Tibial artery (tissue), 4 donors: ENCODE results near the gene PATZ1.
A peak's percentile ranks its signal among the peaks of the same experiment; 100 is the strongest.

Experiments
- DNase-seq, 2 donors: peaks; one replicate each; pipeline ENCODE4 v3.0.0-alpha.2; 2019
- H3K27ac ChIP-seq, 2 donors: fragments of 200-600 bp; sonication (generic) in 1 of 2; 1 replicate in 1 of 2; 2 replicates in 1 of 2; pipeline ENCODE4 v1.5.1; 2018 to 2019; ENCODE audit warnings: mild to moderate bottlenecking in 1 of 2
- H3K27me3 ChIP-seq, 2 donors: fragments of 200-600 bp; sonication (generic) in 1 of 2; one replicate each; pipeline versions ENCODE4 v1.5.1 to v1.6.0; 2016 to 2019
- H3K36me3 ChIP-seq, 3 donors: fragments of 200-600 bp; sonication (generic) in 2 of 3; one replicate each; pipeline ENCODE4 v1.5.1; 2016 to 2019; ENCODE audit warnings: mild to moderate bottlenecking in 2 of 3
- H3K4me1 ChIP-seq, 4 donors: fragments of 200-600 bp; sonication (generic) in 2 of 4; 1 replicate in 3 of 4; 2 replicates in 1 of 4; pipeline ENCODE4 v1.5.1; 2016 to 2019
- H3K4me3 ChIP-seq, 2 donors: fragments of 200-600 bp; sonication (generic) in 1 of 2; 1 replicate in 1 of 2; 2 replicates in 1 of 2; pipeline ENCODE4 v1.5.1; 2018 to 2019; ENCODE audit warnings: mild to moderate bottlenecking in 2 of 2
- H3K9me3 ChIP-seq, 3 donors: fragments of 200-600 bp; sonication (generic) in 1 of 3; one replicate each; pipeline ENCODE4 v1.5.1; 2016 to 2019
- intact Hi-C: fragments of 100-400 bp; cut with DNase I; formaldehyde crosslinking; loops from one replicate; pipeline ENCODE4 v1.15.0; 2023; ENCODE audit warnings: low total_unique reads
- TF ChIP-seq, protein P1 (sequence below), 2 experiments: fragments of 200-600 bp in 1 of 2; fragments of 450-650 bp in 1 of 2; IDR thresholded peaks; one replicate each; pipeline ENCODE4 v1.5.1; 2017 to 2019; ENCODE audit warnings: antibody characterized with exemption in 2 of 2, mild to moderate bottlenecking in 1 of 2, moderate library complexity in 1 of 2

Gene PATZ1

DNA sequence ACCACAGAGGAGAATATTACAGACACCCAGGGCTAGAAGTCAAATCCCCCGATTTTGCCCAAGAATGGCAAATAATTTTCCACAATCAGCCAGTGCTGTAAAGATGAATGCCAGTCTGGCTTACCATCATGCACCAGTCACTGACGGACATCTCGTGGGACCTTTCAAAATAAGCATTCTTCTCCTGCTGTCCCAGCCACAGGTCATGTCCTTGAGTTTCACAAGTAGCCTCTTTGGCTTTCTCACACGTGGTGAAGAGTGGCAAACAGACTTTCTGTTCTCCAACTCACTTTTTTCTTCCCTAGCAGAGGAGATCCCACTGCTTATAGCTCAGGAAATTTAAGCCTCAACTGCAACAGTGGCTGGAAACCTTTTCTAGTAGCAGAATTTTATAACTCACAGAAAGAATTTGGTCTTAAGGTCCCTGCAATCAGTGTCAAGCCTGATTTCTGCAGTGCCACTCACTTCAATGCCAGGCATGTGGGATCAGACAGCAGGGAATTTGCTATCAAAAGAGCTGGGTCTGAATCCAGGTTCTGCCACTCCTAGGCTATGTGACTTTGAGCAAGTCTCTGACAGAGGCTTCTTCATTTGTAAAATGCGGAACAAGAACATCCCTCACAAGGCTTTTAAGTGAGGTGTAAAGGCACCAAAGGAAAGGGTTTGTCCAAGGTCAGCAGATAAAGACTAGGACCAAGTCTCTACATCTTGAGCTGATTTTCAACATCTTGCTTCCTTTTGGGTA is 57.5 kb downstream of the PATZ1 start:
- Histone ChIP-seq H3K4me3 (no peak overlapping the region), H3K27me3 (no peaks in the 10 kb centered on the region), H3K9me3 (no peaks in the 10 kb centered on the region), H3K36me3 (peaks cover 49 to 61% (median 52%) of the 10 kb centered on the region in 3 donors), H3K27ac (peak overlapping the region; percentile 85 to 95), H3K4me1 (peaks cover 0 to 42% (median 26%) of the 10 kb centered on the region in 4 donors)
- TF ChIP-seq, protein P1, sequence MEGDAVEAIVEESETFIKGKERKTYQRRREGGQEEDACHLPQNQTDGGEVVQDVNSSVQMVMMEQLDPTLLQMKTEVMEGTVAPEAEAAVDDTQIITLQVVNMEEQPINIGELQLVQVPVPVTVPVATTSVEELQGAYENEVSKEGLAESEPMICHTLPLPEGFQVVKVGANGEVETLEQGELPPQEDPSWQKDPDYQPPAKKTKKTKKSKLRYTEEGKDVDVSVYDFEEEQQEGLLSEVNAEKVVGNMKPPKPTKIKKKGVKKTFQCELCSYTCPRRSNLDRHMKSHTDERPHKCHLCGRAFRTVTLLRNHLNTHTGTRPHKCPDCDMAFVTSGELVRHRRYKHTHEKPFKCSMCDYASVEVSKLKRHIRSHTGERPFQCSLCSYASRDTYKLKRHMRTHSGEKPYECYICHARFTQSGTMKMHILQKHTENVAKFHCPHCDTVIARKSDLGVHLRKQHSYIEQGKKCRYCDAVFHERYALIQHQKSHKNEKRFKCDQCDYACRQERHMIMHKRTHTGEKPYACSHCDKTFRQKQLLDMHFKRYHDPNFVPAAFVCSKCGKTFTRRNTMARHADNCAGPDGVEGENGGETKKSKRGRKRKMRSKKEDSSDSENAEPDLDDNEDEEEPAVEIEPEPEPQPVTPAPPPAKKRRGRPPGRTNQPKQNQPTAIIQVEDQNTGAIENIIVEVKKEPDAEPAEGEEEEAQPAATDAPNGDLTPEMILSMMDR (IDR thresholded peaks at IDR 0.05), result no peak
- DNase-seq, result no peak
- intact Hi-C loops, result no loop called here

- TF ChIP-seq, protein P1 (IDR thresholded peaks at IDR 0.05), result no peak
- H3K27me3 ChIP-seq, result no peaks in the 10 kb centered on the region
- H3K27ac ChIP-seq, result peak overlapping the region; percentile 17 to 85
- intact Hi-C loops, result no loop called here
- DNase-seq, result no peak
- H3K4me3 ChIP-seq, result no peak overlapping the region
- H3K9me3 ChIP-seq, result no peaks in the 10 kb centered on the region
- H3K4me1 ChIP-seq, result peaks cover 0 to 35% (median 23%) of the 10 kb centered on the region in 4 donors
- peaks cover 56 to 68% (median 60%) of the 10 kb centered on the region in 3 donors for H3K36me3 ChIP-seq
Observed at GRCh38 chr22:31287818-31288495, 58.2 kb downstream of the PATZ1 start.

GRCh38 chr22:31286360-31287255 is 59.5 kb downstream of the PATZ1 start:
- TF ChIP-seq, protein P1 (IDR thresholded peaks at IDR 0.05), result no peak
- Histone ChIP-seq H3K27ac (no peak overlapping the region), H3K9me3 (no peaks in the 10 kb centered on the region), H3K27me3 (no peaks in the 10 kb centered on the region), H3K4me3 (no peak overlapping the region), H3K36me3 (peaks cover 63 to 82% (median 73%) of the 10 kb centered on the region in 3 donors), H3K4me1 (peaks cover 0 to 29% (median 17%) of the 10 kb centered on the region in 4 donors)
- intact Hi-C loops, result no loop called here
- peak in 1 of 2 donors; percentile 51 for DNase-seq

GRCh38 chr22:31284281-31285155 is 61.6 kb downstream of the PATZ1 start:
- Histone ChIP-seq H3K4me3 (no peak overlapping the region), H3K27me3 (no peaks in the 10 kb centered on the region), H3K27ac (peak overlapping the region; percentile 22 to 40), H3K9me3 (no peaks in the 10 kb centered on the region), H3K36me3 (peaks cover 71 to 99% (median 94%) of the 10 kb centered on the region in 3 donors), H3K4me1 (peaks cover 0 to 21% (median 12%) of the 10 kb centered on the region in 4 donors)
- no peak for DNase-seq
- intact Hi-C loops, result no loop called here
- TF ChIP-seq, protein P1 (IDR thresholded peaks at IDR 0.05), result no peak
